ENCODE data around the gene PF4V1.
"Not testable (repeated sequence)": the region's sequence is repeated elsewhere in the genome, so short reads cannot be mapped to it uniquely, and the experiment has no call there.

Gene PF4V1

GRCh38 chr4:73870768-73871167 is 17.7 kb downstream of the PF4V1 start:
- DNase-seq (ENCODE audit: low read depth) = no peak

- no peak for DNase-seq (ENCODE audit: low read depth)
Measured at GRCh38 chr4:73871511-73872310, 18.6 kb downstream of the PF4V1 start.

- no peak for DNase-seq (ENCODE audit: low read depth)
Measured at GRCh38 chr4:73872316-73873108, 19.4 kb downstream of the PF4V1 start.

GRCh38 chr4:73874386-73874785 is 21.3 kb downstream of the PF4V1 start:
- no peak for DNase-seq (ENCODE audit: low read depth)

GRCh38 chr4:73875401-73875800 is 22.3 kb downstream of the PF4V1 start:
- DNase-seq (ENCODE audit: low read depth) = no peak

- DNase-seq (ENCODE audit: low read depth) = no peak
Measured at GRCh38 chr4:73883306-73883705, 30.2 kb downstream of the PF4V1 start.

- no peak for DNase-seq (ENCODE audit: low read depth)
Measured at GRCh38 chr4:73885574-73886267, 32.6 kb downstream of the PF4V1 start.

- no peak for DNase-seq (ENCODE audit: low read depth)
Measured at GRCh38 chr4:73891326-73891725, 38.2 kb downstream of the PF4V1 start.

- DNase-seq (ENCODE audit: low read depth) = peak; percentile 58
Measured at GRCh38 chr4:73891739-73892405, 38.8 kb downstream of the PF4V1 start.

- no peak for DNase-seq (ENCODE audit: low read depth)
Measured at GRCh38 chr4:73892966-73893365, 39.9 kb downstream of the PF4V1 start.

GRCh38 chr4:73894001-73894400 is 40.9 kb downstream of the PF4V1 start:
- DNase-seq (ENCODE audit: low read depth) = no peak

GRCh38 chr4:73895201-73896175 is 42.4 kb downstream of the PF4V1 start:
- no peak for DNase-seq (ENCODE audit: low read depth)

- DNase-seq (ENCODE audit: low read depth) = no peak
Measured at GRCh38 chr4:73896416-73896815, 43.3 kb downstream of the PF4V1 start.

GRCh38 chr4:73897380-73898136 is 44.5 kb downstream of the PF4V1 start:
- DNase-seq (ENCODE audit: low read depth) = peak; percentile 92

- not testable (repeated sequence) for DNase-seq (ENCODE audit: low read depth)
Measured at GRCh38 chr4:73899338-73899737, 46.2 kb downstream of the PF4V1 start.

- DNase-seq (ENCODE audit: low read depth) = no peak
Measured at GRCh38 chr4:73901031-73901430, 47.9 kb downstream of the PF4V1 start.

GRCh38 chr4:73902038-73902637 is 49.0 kb downstream of the PF4V1 start:
- DNase-seq (ENCODE audit: low read depth) = no peak

- DNase-seq (ENCODE audit: low read depth) = no peak
Measured at GRCh38 chr4:73902817-73903547, 49.9 kb downstream of the PF4V1 start.
